ENCODE results near the gene C5orf15.

The C5orf15 gene

GRCh38 chr5:133967124-133967523 lies 1.3 kb downstream of the C5orf15 start:
- TF ChIP-seq YY1 (IDR thresholded peaks at IDR 0.05; ENCODE audit: low read depth) (no peak), MAX (IDR thresholded peaks at IDR 0.05) (no peak), CEBPB (IDR thresholded peaks at IDR 0.05) (no peak), TAF1 (IDR thresholded peaks at IDR 0.05; ENCODE audit: low read depth) (no peak), USF1 (IDR thresholded peaks at IDR 0.05) (no peak), CREB1 (IDR thresholded peaks at IDR 0.05; ENCODE audit: low read depth) (no peak), FOXM1 (IDR thresholded peaks at IDR 0.05; ENCODE audit: borderline replicate concordance, low read depth) (no peak), REST (IDR thresholded peaks at IDR 0.05; ENCODE audit: low read depth) (no peak), RAD21 (IDR thresholded peaks at IDR 0.05; ENCODE audit: low read depth) (no peak), ZBTB7A (IDR thresholded peaks at IDR 0.05; ENCODE audit: low read depth) (no peak), TCF12 (IDR thresholded peaks at IDR 0.05; ENCODE audit: low read depth) (no peak), EP300 (IDR thresholded peaks at IDR 0.05; ENCODE audit: borderline replicate concordance) (no peak), NFIC (IDR thresholded peaks at IDR 0.05) (no peak), EGR1 (IDR thresholded peaks at IDR 0.05) (no peak), TEAD4 (IDR thresholded peaks at IDR 0.05) (no peak)

GRCh38 chr5:133966090-133966489 lies 2.3 kb downstream of the C5orf15 start:
- TF ChIP-seq NFIC (IDR thresholded peaks at IDR 0.05): no peak
- no peak for TF ChIP-seq CREB1 (IDR thresholded peaks at IDR 0.05; ENCODE audit: low read depth)
- no peak for TF ChIP-seq EGR1 (IDR thresholded peaks at IDR 0.05)
- no peak for TF ChIP-seq YY1 (IDR thresholded peaks at IDR 0.05; ENCODE audit: low read depth)
- no peak for TF ChIP-seq USF1 (IDR thresholded peaks at IDR 0.05)
- TF ChIP-seq EP300 (IDR thresholded peaks at IDR 0.05; ENCODE audit: borderline replicate concordance): no peak
- no peak for TF ChIP-seq CEBPB (IDR thresholded peaks at IDR 0.05)
- TF ChIP-seq MAX (IDR thresholded peaks at IDR 0.05): no peak
- no peak for TF ChIP-seq ZBTB7A (IDR thresholded peaks at IDR 0.05; ENCODE audit: low read depth)
- no peak for TF ChIP-seq TEAD4 (IDR thresholded peaks at IDR 0.05)
- TF ChIP-seq FOXM1 (IDR thresholded peaks at IDR 0.05; ENCODE audit: borderline replicate concordance, low read depth): no peak
- no peak for TF ChIP-seq TAF1 (IDR thresholded peaks at IDR 0.05; ENCODE audit: low read depth)
- no peak for TF ChIP-seq REST (IDR thresholded peaks at IDR 0.05; ENCODE audit: low read depth)
- no peak for TF ChIP-seq RAD21 (IDR thresholded peaks at IDR 0.05; ENCODE audit: low read depth)
- TF ChIP-seq TCF12 (IDR thresholded peaks at IDR 0.05; ENCODE audit: low read depth): no peak

GRCh38 chr5:133963493-133964128 lies 4.8 kb downstream of the C5orf15 start:
- TF ChIP-seq MAX (IDR thresholded peaks at IDR 0.05) (no peak), USF1 (IDR thresholded peaks at IDR 0.05) (no peak), FOXM1 (IDR thresholded peaks at IDR 0.05; ENCODE audit: borderline replicate concordance, low read depth) (no peak), YY1 (IDR thresholded peaks at IDR 0.05; ENCODE audit: low read depth) (no peak), EGR1 (IDR thresholded peaks at IDR 0.05) (no peak), CREB1 (IDR thresholded peaks at IDR 0.05; ENCODE audit: low read depth) (no peak), TCF12 (IDR thresholded peaks at IDR 0.05; ENCODE audit: low read depth) (no peak), CEBPB (IDR thresholded peaks at IDR 0.05) (no peak), TEAD4 (IDR thresholded peaks at IDR 0.05) (no peak), NFIC (IDR thresholded peaks at IDR 0.05) (no peak), TAF1 (IDR thresholded peaks at IDR 0.05; ENCODE audit: low read depth) (no peak), EP300 (IDR thresholded peaks at IDR 0.05; ENCODE audit: borderline replicate concordance) (no peak), RAD21 (IDR thresholded peaks at IDR 0.05; ENCODE audit: low read depth) (no peak), REST (IDR thresholded peaks at IDR 0.05; ENCODE audit: low read depth) (no peak), ZBTB7A (IDR thresholded peaks at IDR 0.05; ENCODE audit: low read depth) (no peak)
